ENCODE measurements around the gene TP73.

GRCh38 chr1:3702528-3702927, 50.2 kb downstream of the TP73 start:
- TF ChIP-seq EZH2 (IDR thresholded peaks at IDR 0.05; ENCODE audit: borderline replicate concordance, low read depth, low read length, poor library complexity, severe bottlenecking), result no peak
- TF ChIP-seq CTCF (conservative IDR thresholded peaks at IDR 0.05; ENCODE audit: low read depth, low read length), result no peak

Measured in A673 (cell line).